SK-N-SH treated with all-trans-retinoic acid at 6 μM for 48 hours (cell line): ENCODE data around the gene KRTAP4-7.
"Not testable (repeated sequence)": the region's sequence is repeated elsewhere in the genome, so short reads cannot be mapped to it uniquely, and the experiment has no call there.

ENCODE experiments used
- ARNTL ChIP-seq: fragments of 450-650 bp; formaldehyde crosslinking; IDR thresholded peaks from 2 replicates; pipeline ENCODE4 v1.5.0; 2020; ENCODE audit warnings: low read depth, mild to moderate bottlenecking, moderate library complexity, borderline replicate concordance
- OSR1 ChIP-seq: fragments of 250-450 bp; sonication (Bioruptor Pico); IDR thresholded peaks from 2 replicates; pipeline ENCODE4 v1.8.0; 2022; ENCODE audit warnings: moderate library complexity, mild to moderate bottlenecking, inconsistent platforms
- PPARA ChIP-seq: fragments of 250-450 bp; sonication (Bioruptor Pico); IDR thresholded peaks from 2 replicates; pipeline ENCODE4 v1.5.0; 2020; ENCODE audit warnings: mild to moderate bottlenecking, borderline replicate concordance
- TOX ChIP-seq: fragments of 250-450 bp; sonication (Bioruptor Pico); IDR thresholded peaks from 2 replicates; pipeline ENCODE4 v1.8.0; 2021; ENCODE audit warnings: mild to moderate bottlenecking, moderate library complexity, borderline replicate concordance
- ZFP3 ChIP-seq: fragments of 250-450 bp; sonication (Bioruptor Pico); IDR thresholded peaks from 2 replicates; pipeline ENCODE4 v1.5.0; 2020; ENCODE audit warnings: mild to moderate bottlenecking, moderate library complexity
- TF ChIP-seq, protein P1 (sequence below): fragments of 250-450 bp; sonication (Bioruptor Pico); IDR thresholded peaks from 2 replicates; pipeline ENCODE4 v1.5.1; 2021; ENCODE audit warnings: mild to moderate bottlenecking, moderate library complexity

GRCh38 chr17:41065016-41065689 lies 18.8 kb upstream of the KRTAP4-7 start:
- not testable (repeated sequence) for TF ChIP-seq OSR1 (CRISPR knock-in tag); ZFP3 (CRISPR knock-in tag); PPARA; ARNTL (CRISPR knock-in tag); TOX (CRISPR knock-in tag)
- TF ChIP-seq, protein P1, sequence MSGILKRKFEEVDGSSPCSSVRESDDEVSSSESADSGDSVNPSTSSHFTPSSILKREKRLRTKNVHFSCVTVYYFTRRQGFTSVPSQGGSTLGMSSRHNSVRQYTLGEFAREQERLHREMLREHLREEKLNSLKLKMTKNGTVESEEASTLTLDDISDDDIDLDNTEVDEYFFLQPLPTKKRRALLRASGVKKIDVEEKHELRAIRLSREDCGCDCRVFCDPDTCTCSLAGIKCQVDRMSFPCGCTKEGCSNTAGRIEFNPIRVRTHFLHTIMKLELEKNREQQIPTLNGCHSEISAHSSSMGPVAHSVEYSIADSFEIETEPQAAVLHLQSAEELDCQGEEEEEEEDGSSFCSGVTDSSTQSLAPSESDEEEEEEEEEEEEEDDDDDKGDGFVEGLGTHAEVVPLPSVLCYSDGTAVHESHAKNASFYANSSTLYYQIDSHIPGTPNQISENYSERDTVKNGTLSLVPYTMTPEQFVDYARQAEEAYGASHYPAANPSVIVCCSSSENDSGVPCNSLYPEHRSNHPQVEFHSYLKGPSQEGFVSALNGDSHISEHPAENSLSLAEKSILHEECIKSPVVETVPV (CRISPR knock-in tag) = not testable (repeated sequence)
